ENCODE results near the gene HECW1.
"Not testable (repeated sequence)": the region's sequence is repeated elsewhere in the genome, so short reads cannot be mapped to it uniquely, and the experiment has no call there.

The HECW1 gene

DNA sequence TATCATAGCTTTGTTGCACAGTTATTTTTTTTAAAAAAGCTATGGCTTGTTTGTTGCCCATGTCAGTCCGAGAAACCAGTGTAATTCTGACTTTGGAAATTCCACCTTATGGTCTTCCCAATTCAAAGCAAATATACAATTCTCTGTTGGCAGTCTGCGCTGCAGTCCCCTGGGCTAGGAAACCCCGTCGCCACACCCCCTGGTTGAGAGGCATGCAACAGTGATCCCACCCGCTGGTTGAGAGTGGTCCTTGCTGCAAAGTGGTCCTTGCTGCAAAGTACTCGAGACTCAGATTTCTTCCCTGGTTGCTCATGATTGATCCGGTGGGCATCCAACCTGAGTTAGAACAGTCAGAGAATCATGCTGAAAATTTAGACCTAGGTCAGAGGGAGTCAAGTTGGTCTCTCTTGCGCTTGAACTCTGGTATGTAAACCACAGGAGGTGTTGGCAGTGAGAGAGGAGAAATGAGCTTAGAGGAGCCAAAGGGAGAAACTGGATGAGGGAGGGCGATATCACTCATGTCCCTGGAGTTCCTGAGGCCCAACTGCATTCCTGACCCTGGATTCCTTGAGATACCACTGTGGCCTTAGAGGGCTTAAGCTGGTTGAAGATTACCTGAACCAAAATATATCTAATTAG lies 425.4 kb downstream of the HECW1 start:
- DNase-seq (ENCODE audit: low read depth in 2 of 2): no peak

DNA sequence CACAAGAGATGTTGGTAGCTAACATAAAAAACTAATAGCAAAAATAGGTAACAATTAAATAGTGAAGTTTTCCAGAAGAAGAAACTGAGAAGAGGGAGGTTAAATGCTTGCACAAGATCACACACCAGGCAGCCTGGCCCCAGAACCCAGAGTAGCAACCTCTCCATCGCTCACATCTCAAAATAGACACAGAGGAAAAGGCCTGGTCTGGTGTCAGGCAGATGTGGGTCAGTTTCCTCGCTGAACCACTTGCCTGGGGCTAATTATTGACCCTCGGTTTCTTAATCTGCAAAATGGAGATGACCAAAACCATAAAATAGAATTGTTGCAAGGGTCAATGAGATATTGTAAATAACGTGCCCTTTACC lies 425.9 kb downstream of the HECW1 start:
- DNase-seq (ENCODE audit: low read depth in 2 of 2): no peak

DNA sequence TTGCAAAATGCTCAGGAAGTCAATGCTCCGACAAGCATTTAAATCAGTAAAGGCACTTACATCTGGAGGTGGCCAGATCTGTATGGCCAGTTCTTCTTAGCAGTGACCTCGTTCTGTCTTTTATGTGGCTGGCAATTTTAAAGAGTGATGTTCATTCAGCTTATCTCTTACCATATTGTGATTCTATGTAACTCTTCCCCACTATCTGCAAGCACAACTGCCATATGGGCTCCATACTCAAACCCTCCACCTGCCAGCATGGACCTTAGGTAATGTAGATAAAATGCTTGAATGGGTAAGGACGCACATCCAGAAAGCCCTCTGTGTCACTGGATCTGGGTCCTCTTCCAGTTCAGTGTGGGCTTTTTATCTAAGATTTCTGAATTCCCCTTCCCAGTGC lies 428.0 kb downstream of the HECW1 start:
- DNase-seq (ENCODE audit: low read depth in 2 of 2): no peak

DNA sequence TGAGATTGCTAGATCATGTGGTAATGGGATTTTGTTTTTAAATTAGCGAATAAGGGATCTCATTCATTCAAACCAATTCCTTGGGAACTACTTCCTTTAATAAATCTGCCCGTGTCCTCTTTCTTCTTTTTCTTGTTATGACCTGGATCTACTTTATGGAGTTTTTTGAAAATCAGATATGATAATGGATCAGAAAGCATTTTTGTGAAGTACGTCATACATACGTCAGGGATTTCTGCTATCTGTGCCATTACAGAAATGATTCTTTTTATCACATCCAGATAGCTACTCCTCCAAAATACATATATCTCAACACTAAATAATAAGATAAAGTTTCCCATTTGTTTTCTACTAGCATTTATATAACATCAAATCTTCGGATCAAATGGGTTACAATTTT lies 430.3 kb downstream of the HECW1 start:
- no peak for DNase-seq (ENCODE audit: low read depth in 2 of 2)

DNA sequence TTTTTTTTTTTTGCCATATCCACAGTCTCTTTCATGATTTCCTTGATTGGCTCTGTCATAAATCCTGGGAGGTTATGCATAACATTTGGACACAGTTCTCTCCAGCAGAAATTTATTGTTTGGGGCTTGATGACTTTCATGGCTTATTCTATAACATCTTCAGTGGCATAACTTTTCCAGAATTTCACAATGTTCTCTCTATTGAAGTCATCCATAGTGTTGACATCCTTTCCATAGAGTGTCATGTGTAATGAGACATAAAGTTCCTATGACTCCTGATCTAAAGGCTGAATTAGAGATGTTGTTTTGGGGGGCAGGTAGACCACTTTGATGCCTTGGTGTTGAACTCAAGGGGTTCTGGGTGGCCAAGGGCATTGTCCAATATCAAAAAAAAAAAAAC lies 433.8 kb downstream of the HECW1 start:
- DNase-seq (ENCODE audit: low read depth in 2 of 2): no peak

DNA sequence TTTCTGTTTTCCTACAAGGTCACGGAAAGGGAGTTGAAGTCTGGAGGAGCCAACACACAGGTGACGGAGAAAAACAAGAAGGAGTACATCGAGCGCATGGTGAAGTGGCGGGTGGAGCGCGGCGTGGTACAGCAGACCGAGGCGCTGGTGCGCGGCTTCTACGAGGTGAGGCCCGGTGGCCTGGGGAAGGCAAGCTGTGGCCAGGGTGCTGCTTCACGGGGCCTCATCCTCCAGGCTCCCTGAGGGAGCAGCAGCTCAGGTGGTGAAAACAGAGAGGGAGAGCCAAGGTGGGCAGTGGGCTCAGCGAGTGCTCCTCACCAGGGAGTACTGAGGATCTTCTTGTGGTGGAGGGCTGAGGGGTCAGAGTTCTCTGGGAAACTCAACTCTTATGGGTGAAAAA lies 438.0 kb downstream of the HECW1 start:
- DNase-seq (ENCODE audit: low read depth in 2 of 2): no peak

DNA sequence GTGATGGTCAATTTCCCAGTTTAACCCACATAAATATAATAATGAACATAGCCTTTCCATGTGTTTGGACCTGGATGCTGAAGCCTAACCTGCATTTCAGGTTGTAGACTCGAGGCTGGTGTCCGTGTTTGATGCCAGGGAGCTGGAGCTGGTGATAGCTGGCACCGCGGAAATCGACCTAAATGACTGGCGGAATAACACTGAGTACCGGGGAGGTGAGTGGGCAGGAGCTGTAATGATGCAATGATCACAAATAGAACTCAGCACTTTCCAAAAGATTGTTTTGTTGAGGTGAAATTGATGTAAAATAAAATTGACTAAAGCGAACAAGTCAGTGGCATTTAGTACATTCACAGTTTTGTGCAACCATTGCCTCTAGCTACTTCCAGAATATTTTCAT lies 439.7 kb downstream of the HECW1 start:
- no peak for DNase-seq (ENCODE audit: low read depth in 2 of 2)

DNA sequence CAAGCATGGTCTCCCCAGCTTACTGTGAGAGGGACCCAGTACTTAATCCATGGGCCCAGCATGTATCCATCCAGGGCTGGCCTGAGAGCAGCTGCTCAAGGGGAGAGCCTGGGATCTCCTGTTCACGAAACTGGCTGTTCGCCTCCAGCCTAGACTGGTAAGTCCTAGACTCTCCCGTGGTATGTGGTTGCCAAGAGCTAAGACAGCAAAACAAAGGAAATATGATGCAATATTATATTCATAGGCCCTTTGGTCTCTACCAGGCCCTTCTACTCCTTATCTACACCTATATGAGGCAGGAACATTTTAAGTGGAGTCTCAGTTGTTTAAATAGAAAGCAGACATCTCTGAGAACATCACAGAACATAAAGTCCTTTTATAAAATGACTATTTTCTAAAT lies 441.6 kb downstream of the HECW1 start:
- no peak for DNase-seq (ENCODE audit: low read depth in 2 of 2)

DNA sequence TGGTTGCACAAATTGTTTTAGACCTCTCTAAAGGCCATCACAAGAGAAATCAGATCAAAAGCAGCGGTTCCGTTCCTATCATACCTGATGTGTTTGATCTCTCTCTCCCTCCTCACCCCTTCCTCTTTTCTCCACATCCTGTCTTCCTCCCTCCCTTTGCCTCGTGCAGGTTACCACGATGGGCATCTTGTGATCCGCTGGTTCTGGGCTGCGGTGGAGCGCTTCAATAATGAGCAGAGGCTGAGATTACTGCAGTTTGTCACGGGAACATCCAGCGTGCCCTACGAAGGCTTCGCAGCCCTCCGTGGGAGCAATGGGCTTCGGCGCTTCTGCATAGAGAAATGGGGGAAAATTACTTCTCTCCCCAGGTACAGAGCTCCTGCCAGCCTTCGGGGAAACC lies 442.0 kb downstream of the HECW1 start:
- no peak for DNase-seq (ENCODE audit: low read depth in 2 of 2)

DNA sequence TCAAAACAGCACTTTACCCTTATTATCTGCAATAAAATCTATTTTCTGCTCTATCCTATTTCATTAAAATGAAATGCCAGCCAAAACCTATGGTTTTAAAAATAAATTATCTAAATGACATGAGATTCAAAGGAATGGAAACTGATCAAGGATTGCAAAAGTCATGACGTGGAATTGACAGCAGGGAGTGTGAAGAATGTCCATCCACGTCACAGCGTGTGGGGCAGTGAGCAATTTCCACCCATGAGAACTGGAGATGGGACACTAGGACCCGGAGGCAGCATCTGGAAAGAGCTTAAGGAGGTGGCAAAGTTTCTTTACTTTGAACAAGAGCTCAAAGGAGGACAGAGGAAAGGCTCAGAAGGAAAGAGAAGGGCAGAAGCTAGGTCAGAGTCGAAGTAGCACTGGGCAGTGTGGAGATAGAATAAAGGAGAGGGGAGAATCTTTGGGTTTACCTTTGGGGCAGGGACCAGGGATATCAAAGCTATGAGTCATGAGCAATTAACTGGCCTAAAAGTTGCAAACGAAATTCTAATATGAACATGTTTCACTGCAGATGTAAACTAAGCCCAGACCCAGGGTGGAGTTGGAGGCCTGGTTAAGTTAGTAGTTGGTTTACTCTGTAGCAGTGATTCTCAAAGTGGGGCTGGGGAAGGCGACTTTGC lies 445.5 kb downstream of the HECW1 start:
- DNase-seq (ENCODE audit: low read depth in 2 of 2): no peak

DNA sequence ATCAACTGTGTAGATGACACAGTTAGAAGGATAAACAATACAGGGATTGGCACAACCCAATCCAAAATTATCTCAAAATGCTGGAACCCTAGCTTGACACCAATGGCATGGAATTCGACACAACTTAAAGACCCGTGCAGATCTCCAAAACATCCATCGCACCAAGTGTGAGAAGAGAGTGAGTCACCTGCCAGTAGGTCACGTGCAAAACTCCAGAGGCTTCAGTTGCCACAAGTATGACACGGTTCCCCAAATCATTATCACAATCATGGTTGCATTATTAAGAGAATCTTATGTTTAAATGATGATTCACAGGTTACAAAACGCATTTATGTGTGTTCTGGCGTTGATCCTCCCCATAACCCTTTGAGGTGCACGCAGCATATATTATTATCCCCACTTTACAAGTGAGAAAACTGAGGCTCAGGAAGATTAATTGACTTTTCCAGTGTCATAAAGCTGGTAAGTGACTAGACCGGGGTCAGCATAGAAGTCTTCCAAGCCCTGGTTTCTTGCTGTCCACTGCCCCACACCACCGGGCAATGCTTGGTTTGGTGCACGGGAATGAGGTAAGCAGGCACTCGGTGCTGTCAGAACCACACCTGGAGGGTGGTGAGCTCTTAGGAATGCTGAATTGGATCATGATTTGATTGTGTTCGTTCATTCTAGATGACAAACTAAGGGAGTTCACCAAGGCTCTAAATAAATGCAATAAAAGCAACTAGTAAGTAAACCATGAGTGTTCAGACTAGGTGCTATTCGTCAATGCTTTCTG lies 446.9 kb downstream of the HECW1 start:
- no peak for DNase-seq (ENCODE audit: low read depth in 2 of 2)

DNA sequence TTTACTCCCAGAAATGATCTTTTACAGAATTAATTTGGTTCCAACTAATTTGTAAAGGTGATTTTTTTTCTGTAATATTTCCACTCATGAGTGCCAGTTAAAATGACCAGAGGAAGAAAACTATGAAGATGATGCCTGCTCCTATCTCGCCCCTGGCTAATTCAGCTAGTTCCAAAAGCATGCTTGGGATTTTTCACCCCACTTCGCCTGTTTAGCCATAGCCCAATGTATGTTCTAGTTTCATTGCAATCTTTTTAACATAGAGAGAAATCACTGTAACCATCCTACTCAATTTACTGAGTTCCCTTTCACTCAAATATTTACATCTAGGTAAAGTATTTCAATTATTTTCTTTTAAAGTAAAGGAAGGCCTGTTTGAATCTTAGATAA lies 447.5 kb downstream of the HECW1 start:
- no peak for DNase-seq (ENCODE audit: low read depth in 2 of 2)

DNA sequence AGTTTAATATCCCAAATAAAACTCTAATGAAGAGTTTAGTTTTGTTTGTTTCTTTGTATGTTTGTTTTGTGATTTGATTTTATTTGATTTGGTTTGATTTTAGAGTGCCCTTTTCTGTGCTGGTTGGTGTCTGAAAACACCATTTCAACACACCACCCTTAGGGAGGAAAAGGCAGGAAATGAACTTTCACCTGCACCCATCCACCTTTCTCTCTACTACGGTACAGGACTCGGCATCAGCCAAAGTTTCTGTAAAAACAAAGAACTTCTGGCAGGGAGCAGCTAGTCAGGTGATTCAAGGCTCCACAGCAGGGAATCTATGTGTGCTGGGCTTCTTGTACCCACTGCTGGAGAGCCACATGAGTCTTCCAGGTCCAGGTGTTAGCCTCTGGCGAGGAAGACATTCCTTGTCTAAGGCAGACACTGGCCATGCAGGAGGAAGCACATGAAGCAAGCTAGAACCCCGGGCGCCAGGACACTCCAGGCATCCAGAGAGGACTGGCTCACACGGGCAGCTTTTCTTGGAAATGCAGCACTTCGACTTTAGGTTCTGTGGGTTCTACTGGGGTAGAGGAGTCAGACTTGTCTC lies 448.4 kb downstream of the HECW1 start:
- no peak for DNase-seq (ENCODE audit: low read depth in 2 of 2)

DNA sequence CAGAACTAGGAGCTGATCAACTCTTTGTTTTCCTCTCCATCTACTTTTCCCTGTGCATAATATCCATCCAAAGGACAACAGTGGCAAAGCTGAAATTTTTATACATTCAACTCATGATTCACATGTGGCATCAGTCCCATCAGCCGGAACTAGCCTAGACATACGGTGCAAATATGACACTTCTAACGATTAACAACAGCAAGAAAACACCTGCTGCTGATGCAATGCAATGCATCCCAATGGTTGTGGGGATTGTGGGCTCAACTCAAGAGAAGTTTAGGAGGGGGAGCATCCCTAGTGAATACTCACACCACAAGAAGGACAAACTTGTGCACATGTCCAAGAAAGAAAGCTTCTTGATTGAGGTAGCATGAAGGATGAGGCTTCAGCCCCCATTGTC lies 449.9 kb downstream of the HECW1 start:
- DNase-seq (ENCODE audit: low read depth in 2 of 2): no peak

DNA sequence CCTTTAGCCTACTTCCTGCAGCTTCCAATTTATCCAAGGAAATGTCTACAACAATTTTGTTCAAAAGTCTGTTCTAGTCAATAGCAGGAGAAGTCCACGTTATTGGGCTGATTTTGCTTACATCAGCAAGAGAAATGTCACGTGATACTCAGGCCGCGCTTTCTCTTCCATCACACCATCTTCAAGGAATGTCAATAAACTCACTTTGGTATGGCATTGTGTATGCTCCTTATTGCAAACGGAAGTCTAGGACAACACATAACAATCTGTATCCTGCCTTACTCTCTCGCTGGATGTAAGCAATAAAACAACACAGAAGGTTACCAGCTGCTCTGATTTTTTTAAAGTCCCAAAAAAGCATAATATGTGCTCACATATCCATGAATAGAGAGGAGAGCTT lies 453.3 kb downstream of the HECW1 start:
- no peak for DNase-seq (ENCODE audit: low read depth in 2 of 2)

DNA sequence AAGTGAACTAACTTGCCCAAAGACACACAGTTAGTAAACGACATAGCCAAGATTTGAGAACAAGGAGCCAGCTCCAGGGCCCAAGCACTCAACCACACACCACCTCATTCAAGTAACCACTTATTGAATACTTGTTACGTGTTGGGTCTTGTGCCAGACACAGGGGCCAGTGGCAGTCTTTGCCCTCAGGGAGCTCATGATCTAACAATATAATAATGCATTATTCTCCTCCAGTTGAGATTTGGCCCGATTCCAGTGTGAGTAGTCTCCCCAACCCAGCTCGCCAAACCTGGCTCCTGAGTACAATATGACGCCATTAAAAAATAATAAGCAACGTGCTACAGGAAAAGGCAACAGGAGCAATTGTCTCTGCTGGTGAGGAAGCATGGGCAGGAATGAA lies 456.1 kb downstream of the HECW1 start:
- no peak for DNase-seq (ENCODE audit: low read depth in 2 of 2)

DNA sequence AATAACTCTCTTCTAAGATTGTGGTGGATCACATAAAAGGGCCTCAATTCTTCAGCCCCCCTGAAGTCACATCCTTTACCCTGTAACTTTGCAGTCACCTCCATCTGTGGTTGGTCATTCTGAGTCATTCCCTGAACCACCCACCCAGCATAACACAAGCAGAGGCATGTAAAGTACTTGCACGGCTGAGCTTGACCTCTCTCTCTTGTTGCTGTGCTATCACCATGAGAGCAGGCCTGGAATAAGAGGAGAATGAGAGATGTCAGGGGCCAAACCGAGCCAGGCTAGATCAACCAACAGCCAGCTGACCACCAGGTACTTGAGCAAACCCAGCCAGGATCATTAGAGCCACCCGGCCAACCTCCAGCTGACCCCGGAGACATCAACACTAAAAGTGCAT lies 457.0 kb downstream of the HECW1 start:
- no peak for DNase-seq (ENCODE audit: low read depth in 2 of 2)

DNA sequence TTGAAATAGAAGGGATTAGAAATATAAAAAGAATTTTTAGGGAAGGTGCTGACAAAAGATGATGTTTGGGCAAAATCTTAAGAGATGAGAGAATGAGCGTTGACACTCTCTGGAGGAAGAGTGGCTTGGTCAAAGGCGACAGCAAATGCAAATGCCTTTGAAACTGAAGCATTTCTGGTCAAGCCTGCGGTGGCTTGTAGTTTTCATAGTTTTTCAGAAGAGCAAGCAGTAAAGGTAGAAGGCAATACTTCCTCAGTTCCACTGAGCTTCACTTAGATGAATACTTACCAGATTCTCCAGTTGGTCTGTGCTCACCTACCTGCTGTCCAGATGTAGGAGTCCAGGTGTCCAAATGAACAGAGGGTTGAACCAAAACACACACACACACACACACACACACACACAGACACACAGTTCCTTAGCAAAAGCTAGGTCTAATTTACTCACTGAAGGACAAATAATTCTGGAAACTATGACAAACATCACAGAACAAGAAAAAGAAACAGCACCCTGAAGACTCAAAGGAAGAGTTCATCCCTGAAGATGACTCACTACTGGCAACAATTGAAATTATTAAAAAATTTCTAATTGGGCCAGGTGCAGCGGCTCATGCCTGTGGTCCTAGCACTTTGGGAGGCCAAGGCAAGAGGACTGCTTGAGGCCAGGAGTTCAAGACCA lies 458.4 kb downstream of the HECW1 start:
- DNase-seq (ENCODE audit: low read depth in 2 of 2): no peak

DNA sequence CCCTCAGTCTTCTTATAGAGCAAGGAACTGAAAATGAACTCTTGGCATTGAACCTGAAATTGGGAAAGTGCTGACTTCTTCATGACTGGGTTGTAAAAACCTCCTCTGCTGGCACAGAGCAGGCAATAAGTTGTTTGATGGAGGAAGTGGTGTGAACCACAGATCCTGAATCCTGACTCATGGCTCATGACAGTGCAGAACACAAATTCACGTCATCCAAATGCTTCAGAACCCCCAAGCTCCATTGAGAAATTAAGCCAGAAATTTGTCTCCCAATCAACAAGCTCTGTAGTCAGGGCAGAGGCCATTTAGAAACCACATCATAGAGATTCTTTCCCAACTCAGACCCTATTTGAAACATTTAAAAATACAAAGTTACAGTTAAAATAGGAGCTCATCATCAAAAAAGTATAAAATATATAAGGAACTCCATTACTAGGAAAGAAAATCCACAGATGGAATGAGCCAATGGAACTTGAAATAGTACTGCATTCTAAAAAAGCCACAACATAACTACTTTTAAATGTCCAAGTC lies 460.1 kb downstream of the HECW1 start:
- no peak for DNase-seq (ENCODE audit: low read depth in 2 of 2)

DNA sequence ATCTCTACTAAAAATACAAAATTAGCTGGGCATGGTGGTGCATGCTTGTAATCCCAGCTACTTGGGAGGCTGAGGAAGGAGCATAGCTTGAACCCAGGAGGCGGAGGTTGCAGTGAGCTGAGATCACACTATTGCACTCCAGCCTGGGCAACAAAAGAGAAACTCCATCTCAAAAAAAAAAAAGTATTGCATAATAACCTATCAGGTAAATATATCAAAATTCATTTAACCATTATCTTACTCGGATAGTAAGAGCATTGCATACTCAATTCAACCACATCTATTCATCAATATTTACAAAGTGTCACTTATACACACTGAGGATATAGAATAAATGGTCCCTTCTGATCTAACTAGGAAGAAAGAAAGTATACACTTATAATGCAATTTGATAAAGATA lies 461.4 kb downstream of the HECW1 start:
- DNase-seq (ENCODE audit: low read depth in 2 of 2): not testable (repeated sequence)

DNA sequence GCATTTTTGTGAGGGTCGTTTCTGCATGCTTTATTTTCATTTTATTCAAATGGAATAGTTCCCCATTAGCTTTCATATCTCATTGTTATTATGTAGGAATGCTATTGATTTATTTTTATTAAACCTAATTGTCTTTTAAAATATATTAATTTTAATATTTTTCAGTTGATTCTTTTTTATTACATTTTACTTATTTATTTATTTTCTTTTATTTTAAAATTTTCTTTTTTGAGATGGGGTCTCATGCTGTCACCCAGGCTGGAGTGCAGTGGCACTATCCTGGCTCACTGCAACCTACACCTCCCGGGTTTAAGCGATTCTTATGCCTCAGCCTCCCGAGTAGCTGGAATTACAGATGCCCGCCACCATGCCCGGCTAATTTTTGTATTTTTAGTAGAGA lies 463.1 kb downstream of the HECW1 start:
- DNase-seq (ENCODE audit: low read depth in 2 of 2): no peak

DNA sequence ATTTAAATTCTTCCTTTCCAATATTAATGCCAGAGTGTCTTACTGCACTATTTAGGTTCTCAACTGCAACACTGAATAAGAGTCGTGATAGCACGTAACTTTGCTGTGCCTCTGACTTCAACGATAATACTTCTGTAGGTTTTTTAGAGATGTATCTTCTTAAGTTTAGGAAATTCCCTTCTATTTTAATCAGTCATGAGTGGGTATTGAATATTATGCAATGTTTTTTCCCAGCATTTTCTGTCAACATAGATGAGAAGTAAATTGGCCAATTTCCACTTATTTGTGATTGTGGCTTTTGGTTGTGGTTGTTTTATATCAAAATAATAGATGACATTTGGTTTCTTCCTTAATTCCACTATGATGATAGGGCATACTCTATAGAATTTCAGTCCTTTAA lies 463.8 kb downstream of the HECW1 start:
- no peak for DNase-seq (ENCODE audit: low read depth in 2 of 2)

Measured in stimulated activated CD8-positive, alpha-beta memory T cell treated with anti-CD3 and anti-CD28 coated beads, Interleukin-2, amount 100 ng/mL, for 1 hour (primary cell).